ENCODE measurements around the gene DMKN.

The DMKN gene

DNA sequence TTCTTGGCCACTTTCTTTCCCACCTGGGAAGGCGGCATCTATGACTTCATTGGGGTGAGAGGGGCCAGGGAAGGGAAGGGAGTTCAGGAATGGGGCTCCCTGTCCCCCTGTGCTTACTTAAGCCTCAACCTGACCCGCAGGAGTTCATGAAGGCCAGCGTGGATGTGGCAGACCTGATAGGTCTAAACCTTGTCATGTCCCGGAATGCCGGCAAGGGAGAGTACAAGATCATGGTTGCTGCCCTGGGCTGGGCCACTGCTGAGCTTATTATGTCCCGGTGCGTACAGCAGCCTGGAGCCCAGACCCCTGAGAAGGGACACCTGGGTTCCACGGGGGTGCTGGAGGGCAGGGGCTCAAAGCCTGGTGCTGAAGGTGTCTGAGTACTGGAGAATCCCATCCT, 33.1 kb upstream of the DMKN start:
- no peak for DNase-seq

DNA sequence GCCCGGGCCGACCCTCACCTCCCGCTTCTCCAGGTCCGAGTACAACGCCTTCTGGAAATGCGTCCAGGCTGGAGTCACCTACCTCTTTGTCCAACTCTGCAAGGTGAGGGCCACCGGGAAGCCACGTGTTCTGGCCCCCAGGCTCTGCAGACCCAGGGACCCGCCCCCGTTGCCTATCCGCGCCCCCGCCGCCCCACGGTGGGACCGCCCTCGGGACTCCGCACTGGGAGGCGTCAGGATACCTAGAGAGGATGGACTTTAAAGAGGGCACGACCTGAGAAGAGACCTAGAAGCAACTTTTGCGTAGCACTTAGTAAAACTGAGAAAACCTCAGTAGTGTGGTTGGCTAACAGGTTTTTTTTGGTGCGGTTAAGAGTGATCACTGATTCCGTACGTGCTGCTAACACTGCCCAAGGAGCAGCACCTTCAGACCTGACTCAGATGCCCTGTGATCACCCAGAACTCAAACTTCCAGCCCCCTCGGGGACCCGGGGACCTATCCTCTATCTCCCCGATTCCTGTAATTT, 32.5 kb upstream of the DMKN start:
- no peak for DNase-seq

DNA sequence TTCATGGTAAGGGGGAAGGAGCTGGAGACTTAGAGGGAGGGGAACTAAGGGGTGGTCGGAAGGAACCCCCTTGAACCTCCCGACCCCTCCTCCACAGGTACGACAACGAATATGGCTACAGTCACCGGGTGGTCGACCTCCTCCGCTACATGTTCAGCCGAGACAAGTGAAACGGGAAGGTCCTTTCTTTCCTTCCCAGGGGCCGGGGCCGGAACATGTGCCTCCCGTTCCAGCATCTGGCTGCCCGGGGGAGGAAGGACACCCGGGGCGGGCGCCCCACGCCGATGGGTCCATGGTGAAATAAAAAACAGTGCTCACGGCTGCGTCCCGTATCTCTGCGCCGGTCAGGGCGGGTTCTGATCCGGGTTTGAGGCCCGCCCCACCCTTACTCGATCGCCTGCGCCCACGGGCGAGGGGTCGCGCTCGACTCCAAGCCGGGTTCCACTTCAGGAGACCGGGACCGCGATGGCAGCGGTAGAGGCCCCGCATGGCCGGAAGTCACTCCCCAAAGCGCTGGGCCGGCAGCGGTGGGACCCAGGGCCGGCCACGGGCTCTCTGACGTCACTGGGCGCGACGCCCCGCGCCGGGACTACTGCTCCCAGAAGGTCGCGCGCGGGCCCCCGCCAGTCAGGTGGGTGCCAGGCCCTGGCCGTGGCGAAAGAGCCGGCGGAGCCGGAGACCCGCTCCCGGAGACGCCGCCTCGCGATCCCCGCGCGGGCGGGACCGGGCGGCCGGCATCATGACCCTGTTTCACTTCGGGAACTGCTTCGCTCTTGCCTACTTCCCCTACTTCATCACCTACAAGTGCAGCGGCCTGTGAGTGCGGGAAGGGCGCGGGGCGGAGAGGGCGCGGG, 31.8 kb upstream of the DMKN start, which contains the start of gene TMEM147:
Gene TMEM147 (plus strand): TSS at position 626 of the 854 bp plus-strand sequence. CDS start 114 bp downstream, at position 740.
- DNase-seq: peak; percentile 84

DNA sequence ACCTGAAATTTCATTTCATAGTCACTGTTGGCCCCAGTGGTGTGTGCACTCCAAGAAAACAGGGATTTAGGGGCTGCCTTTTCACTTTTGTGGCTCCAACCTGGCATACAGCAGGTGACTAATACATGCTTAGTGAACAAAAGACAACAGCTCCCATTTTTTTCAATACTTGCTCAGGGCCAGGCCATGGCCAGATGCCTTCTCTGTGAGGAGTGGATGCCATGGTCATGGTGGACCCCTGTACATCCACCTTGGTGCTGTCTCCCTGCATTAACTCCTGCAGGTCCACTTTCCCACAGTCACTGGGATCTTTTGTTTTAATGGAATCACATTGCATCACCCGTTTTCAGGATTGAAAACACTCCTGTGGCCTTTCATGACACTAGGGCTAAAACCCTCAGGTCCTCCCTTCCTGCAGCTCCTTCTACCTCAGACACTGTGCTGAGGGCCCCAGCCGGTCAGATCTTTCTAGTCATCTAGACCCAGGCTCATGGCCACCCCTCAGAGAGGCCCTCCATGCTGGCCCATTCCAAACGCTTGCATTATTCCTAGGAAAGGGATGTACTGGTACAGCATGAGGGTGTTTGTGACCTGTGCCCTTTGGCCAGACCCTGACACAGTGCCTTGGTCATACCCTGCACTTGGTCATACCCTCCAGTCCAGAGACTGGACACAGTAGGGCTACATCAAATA, 30.8 kb upstream of the DMKN start:
- DNase-seq: no peak

DNA sequence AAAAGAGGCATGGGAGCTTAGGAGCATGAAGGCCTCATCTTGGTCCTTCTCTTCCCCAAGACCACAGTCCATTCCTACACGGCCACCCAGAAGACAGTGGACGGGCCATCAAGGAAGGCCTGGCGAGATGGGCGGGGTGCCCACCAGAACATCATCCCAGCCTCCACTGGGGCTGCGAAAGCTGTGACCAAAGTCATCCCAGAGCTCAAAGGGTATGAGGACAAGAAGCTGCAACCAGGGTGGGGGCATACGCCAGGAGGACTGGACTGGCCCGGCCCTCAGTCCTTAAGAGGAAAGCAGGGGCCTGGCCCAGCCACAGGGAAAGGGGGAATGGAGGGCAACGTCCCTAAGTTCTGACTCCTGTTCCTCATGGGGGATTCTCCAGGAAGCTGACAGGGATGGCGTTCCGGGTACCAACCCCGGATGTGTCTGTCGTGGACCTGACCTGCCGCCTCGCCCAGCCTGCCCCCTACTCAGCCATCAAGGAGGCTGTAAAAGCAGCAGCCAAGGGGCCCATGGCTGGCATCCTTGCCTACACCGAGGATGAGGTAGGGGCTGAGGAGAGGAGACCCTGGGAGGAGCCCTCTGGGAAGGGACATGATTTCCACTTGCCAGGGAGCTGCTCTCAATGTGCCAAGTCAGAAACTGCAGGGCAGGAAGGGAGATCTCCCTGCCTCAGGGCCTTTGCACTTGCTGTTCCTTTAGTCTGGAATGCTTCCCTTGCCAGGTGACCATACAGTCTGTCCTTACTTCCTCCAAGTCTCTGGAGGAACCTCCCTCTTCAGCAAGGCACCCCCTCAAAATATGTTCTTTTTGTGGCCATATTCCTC, 30.0 kb upstream of the DMKN start:
- DNase-seq: no peak

DNA sequence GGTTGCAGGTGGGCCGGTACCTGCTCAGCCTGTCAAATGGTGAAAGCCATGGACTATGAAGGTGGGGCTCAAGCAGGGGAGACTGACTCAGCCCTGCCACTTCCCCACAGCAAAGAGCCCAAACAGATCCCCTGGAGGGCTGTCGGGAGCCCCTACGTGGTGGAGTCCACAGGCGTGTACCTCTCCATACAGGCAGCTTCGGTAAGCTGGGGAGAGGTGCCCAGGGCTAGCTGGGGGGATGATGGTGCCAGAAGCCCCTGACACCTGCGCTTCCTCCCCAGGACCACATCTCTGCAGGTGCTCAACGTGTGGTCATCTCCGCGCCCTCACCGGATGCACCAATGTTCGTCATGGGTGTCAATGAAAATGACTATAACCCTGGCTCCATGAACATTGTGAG, 28.8 kb upstream of the DMKN start:
- no peak for DNase-seq

DNA sequence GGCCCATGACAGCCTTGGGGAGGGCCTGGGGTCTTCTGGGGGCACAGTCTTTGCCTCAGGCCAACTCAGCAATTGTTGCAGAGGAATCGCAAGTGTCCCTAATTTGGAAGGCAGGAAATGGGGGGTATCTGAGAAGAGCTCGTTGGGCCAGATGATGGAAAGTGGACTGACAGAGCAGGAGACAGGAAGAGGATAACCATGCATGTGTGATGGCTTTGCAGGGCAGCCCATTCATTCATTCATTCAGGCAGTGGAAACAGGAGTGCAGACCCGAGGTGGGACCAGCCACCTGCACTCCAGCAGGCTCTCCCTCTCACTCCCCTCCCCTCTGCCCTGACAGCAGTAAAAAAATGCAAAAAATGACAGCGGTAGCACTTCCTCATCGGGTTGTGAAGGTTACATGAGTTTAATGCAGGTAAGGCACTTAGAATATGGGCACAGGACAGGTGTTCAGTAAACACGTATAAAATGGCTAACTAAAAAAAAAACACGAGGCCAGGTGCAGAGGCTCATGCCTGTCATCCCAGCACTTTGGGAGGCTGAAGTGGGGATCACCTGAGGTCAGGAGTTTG, 27.0 kb upstream of the DMKN start:
- no peak for DNase-seq

DNA sequence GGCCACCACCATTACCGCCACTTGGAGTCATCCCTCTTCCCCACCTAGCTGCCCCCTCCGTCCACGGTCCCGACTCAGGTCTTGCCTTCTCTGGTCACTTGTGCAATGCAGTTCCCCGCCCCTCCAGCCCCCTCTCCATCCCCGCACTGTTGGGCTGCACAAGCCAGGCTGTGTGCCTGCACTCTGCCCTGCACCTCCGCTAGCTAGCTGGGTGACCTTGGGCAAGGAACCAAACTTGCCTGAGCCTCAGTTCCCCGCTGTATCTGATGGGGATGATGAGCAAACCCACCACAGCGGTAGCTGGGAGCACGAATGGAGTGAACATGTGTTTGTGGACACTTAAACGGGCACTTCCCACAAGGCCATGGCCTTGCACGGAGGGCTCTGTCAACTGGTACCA, 26.4 kb upstream of the DMKN start:
- no peak for DNase-seq

DNA sequence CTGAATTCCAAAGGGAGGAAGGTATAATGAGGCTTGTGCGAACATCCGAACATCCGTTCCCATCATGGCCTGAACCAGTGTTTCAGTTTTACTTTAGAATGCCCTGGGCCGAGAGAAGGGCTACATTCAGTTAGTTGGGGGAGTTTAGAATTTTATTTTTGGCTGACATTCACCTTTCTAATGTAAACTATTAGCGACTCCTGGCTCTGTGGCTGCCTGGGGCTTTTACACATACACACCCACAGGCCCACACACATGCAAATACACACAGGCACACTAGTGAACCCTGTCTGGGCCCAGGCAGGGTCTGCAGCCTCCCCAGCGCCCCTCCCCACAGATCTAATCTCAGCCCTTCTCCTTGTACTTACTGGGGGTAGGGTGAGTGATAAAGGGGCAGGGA, 25.9 kb upstream of the DMKN start:
- DNase-seq: no peak

DNA sequence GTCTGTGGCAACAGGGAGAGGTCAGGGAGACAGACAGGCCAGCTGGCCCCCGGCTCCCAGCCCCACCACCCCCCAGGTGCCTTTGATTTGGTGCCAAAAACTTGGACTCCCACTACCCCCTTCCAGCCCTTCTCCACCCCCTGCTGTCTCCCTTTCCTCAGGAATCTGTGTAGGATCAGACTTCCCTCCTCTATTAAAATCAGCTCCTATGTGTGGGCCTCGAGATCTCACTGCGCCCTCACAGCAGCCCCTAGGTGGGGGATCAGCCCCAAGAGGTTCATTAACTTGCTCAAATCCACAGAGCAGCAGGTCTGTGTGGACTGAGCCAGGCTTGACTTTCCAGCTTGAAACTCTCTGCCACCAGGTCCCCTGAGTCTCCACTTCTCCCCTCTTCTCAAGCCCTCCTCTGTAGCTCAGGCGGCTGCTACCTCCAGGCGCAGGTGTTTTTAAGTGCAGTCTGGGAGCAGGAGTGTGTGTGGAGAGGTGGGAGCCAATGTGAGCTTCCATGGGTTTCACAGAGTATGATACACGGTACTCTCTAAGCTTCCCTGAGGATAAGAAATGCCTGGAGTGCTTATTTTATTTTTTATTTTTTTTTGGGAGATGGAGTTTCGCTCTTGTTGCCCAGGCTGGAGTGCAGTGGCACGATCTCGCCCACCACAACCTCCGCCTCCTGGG, 21.5 kb upstream of the DMKN start:
- no peak for DNase-seq

DNA sequence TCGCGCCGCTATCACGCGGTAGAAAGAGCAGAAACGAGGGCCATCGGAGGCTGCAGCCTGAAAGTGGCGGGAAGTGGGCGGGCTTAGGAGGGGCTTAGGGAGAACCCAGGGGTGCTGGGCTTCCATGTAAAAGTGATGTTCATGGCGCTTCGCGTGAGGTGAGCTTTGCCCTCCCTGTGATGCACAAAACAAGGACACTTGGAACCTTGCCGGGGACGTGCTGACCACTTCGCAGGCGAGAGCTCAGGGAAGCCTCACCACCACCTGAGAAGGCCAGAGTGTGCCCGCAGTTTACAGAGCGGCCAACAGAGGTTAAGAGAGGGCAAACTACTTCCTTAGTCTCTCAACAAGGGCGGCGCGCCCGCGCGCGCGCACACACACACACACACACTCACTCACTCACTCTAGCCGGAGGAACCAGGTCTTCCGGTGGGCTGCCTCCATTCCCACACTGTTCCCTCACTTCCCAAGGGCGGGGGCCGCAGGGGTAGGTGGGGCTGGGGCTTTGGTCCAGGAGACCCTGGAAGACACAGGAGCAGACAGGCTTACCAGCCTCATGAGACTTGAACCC, 20.5 kb upstream of the DMKN start:
- DNase-seq: no peak

DNA sequence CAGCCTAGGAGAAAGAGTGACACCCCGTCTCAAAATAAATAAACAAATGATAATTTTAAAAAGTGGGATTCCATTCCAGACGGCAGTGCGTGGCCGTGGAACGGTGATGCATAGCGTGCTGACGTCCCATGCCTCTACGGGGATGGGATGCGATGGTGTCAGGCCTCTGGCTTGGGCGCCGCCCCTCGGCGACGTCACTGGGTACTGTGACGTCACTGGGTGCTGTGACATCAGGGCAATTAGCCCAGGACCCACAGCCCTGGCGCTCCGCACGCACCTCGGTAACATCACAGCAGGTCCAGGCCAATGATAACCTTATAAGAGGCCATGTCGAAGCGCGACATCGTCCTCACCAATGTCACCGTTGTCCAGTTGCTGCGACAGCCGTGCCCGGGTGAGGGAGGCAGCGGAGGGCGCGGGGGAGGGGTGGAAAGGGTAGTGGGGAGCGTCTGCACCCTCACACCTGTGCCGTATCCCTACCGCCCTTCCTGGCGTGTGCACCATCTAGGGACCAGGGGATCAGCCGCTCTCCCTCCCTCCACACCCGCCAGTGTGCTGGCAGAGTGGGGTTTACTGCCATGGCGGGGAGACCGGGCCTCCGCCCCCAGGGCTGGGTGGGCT, 19.9 kb upstream of the DMKN start, which contains the start of gene GAPDHS:
Gene GAPDHS (plus strand): TSS at position 256 of the 621 bp plus-strand sequence. CDS start 72 bp downstream, at position 328.
- no peak for DNase-seq

DNA sequence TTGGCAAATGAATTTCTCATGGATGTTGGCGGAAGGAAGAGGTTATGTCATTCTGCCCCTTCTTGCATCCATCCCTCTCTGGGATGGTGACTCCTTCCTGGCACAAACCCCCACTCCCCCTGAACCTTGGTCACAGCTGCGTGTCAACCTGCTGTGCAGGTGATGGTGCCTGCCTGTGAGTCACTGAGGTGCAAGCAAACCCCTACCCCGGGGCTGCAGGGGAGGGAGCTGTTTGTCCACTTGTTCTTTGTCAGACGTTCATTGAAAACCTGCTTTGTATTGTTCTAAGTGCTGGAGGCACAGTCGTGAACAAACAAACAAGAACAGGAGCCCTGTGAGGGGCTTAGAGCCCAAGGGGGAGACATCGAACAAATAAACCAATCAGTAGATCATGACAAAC, 17.8 kb upstream of the DMKN start:
- DNase-seq: no peak

DNA sequence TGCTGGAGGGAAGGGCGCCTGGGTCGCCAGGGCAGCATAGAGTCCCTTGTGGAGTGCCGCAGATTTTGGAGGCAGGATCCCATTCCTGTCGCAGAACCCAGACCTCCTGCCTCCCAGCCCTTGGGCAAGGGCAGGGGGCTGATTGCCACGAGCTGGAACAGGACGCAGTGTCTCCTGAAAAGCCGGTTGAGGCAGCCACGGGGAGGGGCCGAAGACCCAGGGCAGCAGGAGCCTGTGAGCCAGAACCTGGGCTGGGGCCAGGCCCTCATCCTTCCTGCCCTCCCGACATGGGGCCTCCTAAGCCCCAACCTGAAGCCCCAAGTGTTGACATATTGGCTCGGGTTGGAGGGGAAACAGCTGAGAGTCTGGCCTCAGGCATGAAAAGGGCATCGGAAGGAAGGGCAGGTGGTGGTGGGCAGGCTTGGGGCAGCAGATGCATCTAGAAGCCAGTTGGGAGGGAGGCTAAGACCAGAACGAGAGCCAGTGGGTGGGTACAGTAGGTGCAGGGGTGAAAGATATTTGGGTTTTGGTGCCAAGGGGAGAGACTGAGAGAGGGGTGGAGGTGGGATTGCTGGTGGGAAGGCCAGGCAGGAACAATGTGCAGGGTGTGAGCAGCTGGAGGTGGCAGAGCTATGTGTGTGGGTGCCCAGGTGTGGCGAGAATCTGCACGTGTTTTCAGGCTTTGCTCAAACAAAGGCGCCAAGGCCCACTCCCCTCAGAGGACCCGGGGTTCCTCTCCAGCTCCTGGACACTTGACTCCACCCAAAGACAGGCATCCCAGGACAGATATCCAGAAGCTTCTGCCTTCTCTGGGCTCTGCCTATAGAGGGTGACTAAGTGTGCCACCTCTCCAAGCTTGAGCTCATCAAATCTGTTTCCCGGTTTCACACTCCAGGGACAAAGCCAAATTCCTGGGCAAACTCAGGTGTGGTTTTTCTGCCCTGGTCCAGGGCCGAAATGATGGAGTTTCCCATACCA, 16.1 kb upstream of the DMKN start:
- DNase-seq: no peak

DNA sequence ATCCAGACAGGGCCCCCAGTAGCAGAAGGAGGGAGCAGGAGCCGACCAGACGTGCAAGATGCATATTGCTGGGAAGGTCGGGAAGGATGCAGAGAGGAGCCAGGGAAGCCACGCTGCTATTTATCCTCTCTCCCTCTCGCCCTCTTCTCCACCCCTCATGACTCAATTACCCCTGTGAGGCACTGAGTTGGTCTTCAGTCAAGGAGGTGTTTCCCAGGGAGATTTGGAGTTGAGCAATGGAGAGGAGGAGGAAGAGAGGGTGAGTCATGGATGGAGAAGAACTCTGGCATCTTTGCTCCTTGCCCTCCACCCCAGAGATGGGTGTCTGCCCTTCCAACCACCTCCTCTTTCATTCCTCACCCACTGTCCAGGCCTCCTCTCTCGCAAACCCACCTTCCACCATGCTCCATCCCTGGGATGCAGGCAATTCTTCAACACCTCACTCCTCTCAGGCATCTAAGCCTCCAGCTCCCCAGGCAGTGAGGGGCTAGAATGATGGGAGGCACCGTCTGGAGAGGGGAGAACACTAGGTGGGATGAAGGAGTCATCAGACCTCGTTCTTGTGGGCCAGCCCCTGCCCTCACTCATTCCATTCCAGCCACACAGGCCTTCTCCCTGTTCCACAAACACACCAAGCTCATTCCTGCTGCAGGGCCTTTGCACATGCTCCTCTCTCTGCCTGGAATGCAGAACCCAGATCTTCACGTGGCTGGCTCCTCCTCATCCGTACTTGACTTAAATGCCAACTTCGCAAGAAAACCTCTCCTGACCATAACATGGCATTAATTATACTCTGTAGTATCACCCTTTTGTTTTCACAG, 15.0 kb upstream of the DMKN start, which contains the start of gene SBSN:
Gene SBSN (minus strand): TSS at position 94 of the 821 bp plus-strand sequence. CDS start 30 bp downstream, at position 64.
- no peak for DNase-seq

DNA sequence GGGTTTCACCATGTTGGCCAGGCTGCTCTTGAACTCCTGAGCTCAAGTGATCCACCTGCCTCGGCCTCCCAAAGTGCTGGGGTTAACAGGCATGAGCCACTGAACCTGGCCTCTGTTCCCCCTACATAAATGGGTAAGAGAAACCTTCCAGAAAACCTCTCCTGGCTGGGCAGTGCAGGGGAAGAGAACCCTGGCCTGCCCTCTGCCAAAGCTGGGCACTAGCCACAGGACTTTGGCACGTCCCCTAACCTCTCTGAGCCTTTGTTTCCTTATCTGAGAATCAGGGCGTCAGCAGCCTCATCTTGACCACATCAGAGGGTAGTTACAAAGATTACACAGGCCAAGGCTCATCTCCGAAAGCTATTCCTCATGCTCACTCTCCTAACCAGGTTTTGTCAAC, 12.4 kb upstream of the DMKN start:
- DNase-seq: no peak

DNA sequence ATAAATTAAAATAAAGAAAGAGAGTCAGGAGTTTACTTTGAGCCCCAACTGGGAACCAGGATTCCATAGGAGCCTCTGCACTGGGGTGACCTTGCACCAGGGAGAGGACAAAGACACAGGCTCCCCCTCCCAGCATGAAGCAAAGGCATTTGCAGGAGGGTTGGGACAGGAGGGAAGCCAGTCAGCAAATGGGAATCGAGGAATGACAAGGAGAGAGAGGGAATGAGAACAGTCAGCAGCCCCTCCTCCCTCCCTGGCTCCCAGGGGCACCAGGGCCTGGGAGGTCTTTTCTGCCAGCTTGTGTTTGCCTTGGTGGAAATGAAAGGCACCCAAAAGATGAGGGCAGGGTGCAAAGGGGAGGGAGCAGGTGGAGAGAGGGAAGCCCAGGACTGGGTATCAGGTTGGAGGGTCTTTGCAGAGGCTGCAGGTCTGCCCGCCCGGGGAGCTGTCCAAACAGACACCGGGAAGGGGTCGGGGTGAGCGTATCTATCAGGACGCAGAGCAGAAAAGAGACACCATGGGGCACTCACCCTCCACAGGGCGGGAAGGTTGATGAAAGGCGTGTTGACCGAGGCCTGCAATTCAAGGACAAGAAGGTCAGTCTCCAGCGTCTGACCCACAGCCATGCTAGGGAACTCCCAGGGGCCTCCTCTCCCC, 10.9 kb upstream of the DMKN start:
- DNase-seq: no peak

DNA sequence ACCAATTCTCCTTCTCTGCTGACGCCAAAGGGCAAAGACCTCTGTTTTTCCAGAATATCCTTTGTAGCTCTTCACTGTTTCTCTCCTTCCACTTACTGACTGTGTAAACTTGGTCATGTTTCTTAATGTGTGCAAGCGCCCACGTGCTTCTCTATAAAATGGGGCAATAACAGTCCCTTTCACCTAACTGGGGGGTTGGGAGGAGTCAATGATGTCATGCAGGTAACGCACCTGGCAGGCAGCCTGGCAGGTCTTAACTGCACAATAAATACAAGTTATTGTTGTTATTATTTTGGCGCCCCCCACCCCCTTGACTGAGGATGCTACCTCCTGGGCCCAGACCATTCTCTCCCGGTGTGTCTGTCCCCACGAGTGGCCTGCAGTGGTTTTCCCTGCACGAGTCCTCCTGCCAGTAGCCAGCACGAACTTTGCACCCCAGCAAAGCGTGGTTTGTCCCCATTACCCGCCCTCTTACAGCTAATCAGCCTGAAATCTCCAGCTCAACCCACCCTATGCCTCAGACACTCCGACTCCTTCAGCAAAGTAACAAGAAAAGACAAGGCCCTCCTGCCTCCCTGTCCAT, 9.4 kb upstream of the DMKN start:
- no peak for DNase-seq
